ENCODE data around the gene ZP2.
"Not testable (repeated sequence)": the region's sequence is repeated elsewhere in the genome, so short reads cannot be mapped to it uniquely, and the experiment has no call there.

Gene ZP2

DNA sequence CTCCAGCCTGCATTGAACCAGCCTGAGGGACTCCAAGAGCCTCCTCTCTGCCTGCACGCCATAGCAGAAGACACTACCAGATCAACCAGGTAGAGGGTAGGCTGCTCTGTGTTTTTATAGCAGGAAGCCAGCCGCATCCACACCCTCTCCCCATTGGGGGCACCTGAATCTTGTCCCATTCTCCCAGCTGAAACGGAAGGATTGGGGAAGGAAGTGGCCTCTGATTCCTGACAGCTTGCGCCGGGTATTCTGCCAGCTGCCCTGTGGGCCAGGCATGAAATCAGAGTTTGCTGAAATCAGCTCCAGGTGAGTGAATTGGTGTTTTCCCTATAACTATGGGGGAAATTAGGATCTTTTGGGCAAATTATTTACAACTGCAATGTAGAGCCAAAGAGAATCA is at the start of gene ZP2:
ZP2 (minus strand) TSS at position 89 of the 400 bp plus-strand sequence; CDS start at position 62, 27 bp downstream.
- DNase-seq: no peak

GRCh38 chr16:21257284-21257683 is 45.9 kb upstream of the ZP2 start:
- DNase-seq: no peak

DNA sequence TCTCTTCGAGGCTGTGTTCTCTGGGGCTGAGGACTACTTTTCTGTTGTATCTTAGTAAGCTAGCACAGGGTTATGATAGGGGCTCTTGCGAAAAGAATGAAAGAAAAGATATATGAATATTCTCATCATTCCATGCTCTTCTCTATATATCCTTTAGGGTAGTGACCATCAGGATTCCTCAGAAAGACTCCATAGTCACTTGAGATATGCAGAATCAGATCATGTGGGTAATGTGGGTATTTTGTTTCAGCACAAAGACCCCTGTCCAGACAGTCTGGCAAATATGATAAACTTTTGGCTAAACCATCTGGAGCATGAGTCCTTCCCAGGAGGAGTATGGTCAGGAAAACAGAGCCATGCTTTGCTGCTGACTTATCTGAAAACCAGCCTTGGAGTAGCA is 45.3 kb upstream of the ZP2 start:
- DNase-seq: no peak

DNA sequence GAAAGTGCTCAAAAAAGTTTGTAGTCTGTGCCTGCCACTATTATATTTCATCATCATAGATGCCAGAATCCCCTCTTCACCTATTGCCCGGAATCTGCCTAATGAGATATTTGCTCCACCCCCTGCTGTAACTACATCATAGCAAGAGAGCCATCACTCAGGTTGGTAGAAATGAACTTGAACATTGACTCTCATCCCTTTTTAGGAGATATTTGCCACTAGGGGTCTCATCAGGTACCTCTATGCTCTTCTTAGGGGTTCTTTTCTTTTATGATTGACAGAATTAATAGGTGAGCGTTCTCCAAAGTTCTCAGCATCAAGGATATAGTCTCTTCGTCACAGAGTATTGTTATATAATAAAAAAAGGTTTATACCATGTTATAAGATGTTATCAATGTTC is 42.1 kb upstream of the ZP2 start:
- DNase-seq: no peak

- no peak for DNase-seq
Observed at GRCh38 chr16:21250072-21250923, 38.9 kb upstream of the ZP2 start.

GRCh38 chr16:21248179-21248578 is 36.8 kb upstream of the ZP2 start:
- DNase-seq: not testable (repeated sequence)

GRCh38 chr16:21244518-21245215 is 33.3 kb upstream of the ZP2 start:
- DNase-seq: no peak

DNA sequence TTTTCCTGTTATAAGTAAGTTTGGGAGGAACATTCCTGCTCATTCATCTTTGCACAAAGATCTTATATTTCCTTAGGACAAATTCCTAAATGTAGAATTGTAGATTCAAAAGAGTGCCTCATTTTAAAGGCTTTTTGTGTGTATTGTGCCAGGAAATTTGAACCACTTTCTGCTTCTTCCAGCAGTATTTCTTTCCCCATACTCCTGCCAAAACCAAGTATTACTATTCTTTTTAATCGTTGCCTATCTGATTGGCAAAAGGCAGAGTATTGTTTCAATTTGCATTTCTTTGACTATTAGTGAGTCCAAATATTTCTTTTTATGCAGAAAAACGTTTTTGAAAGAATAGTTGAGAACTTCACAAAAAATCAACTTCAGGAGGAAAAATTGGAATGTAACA is 31.4 kb upstream of the ZP2 start:
- DNase-seq: no peak

- no peak for DNase-seq
Observed at GRCh38 chr16:21239646-21240045, 28.3 kb upstream of the ZP2 start.

- DNase-seq: no peak
Observed at GRCh38 chr16:21236831-21237230, 25.5 kb upstream of the ZP2 start.

GRCh38 chr16:21235199-21235585 is 23.8 kb upstream of the ZP2 start:
- DNase-seq: no peak

DNA sequence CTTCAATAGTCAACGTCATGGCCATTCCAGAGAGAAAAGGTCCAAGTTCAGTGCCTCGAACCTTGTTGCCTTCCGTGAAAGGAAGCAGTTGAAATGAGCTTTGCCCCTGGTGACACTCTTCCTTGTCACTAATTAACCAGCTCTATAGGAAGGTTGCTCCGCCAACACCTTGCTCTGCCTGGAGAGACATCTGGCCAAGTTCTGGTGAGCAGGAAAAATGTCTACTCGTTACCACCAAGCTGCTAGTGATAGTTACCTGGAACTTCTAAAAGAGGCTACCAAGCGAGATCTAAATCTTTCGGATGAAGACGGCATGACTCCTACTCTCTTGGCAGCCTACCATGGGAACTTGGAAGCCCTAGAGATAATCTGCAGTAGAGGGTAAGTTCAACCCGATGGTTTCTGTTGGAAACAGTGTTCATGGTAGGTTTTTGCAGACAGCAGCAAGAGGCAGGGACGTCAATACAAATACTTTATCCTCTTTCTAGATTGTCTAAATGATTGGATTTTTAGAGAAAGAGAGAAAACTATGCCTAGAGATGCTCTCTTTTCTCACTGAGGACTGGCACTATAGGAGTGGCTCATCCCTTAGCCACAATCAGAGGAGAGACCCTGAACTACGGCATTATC is 22.3 kb upstream of the ZP2 start, which contains the start of gene ANKS4B:
ANKS4B (plus strand) TSS at position 179 of the 630 bp plus-strand sequence; CDS start at position 218, 39 bp downstream.
- no peak for DNase-seq

GRCh38 chr16:21233045-21233520 is 21.7 kb upstream of the ZP2 start:
- no peak for DNase-seq

GRCh38 chr16:21228361-21228872 is 17.0 kb upstream of the ZP2 start:
- no peak for DNase-seq

GRCh38 chr16:21227866-21228265 is 16.5 kb upstream of the ZP2 start:
- no peak for DNase-seq

GRCh38 chr16:21226749-21227148 is 15.4 kb upstream of the ZP2 start:
- DNase-seq: no peak

- DNase-seq: no peak
Observed at GRCh38 chr16:21224800-21225199, 13.4 kb upstream of the ZP2 start.

GRCh38 chr16:21223787-21224186 is 12.4 kb upstream of the ZP2 start:
- DNase-seq: no peak

DNA sequence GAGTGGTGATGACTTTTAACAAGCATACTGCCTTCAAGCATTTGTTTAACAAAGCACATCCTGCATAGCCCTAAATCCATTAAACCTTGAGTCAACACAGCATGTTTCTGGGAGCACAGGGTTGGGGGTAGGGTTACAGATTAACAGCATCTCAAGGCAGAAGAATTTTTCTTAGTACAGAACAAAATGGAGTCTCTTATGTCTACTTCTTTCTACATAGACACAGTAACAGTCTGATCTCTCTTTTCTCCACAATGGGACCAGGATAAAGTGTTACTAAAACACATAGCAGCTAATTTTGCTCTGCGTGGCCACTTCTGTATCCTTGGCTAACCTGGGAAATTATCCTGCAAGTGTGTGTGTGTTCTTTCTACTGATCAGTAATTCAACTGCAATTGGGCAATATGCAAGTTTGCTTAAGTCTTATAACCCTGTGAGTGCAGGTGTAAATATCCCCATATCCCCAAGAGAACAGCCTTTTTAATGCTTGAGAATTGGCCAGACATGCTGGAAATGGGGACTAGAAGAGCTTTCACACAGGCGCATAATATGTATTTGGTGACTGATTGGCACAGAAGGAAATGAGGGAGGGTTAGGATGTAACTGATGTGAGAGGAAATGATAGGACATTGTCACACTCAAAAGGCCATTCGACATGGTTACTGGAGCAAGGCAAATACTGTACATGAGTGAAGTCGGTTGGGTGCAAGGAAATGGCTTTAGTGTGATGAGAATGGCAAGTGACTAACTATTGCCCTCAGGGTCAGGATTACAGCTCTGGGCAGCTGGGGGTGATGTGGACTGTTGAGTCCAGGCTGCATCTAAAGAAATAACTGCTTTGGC is 11.3 kb upstream of the ZP2 start:
- DNase-seq: no peak

GRCh38 chr16:21219551-21219950 is 8.2 kb upstream of the ZP2 start:
- DNase-seq: peak in 1 of 56 donors; percentile 1

- no peak for DNase-seq
Observed at GRCh38 chr16:21218153-21218552, 6.8 kb upstream of the ZP2 start.
